Activated B cell treated with CpG ODN at 0.5 μM for 24 hours (primary cell): ENCODE results near the gene SNAPC4. TPM values are rescaled to one million over a fixed set of nuclear protein-coding genes. Genes with fewer than 3 reads are reported as not detected.

Experiments used
- ATAC-seq: fragments of 200-7000 bp; cut with Tn5 transposase; one replicate; pipeline ENCODE4 v1.10.0; 2021; ENCODE audit warnings: low read depth, mild to moderate bottlenecking, moderate library complexity
- CTCF ChIA-PET: fragments of 350-600 bp; sonication (Branson Sonifier 250); formaldehyde crosslinking; loops from one replicate; lab custom pipeline; 2021; ENCODE audit warnings: antibody characterized with exemption; lab: Charles Lee
- POLR2A ChIA-PET: fragments of 350-600 bp; sonication (Branson Sonifier 250); formaldehyde crosslinking; loops from one replicate; lab custom pipeline; 2021; ENCODE audit warnings: antibody characterized with exemption; lab: Charles Lee
- DNase-seq: peaks from one replicate; pipeline ENCODE4 v3.0.0; 2022
- H3K27ac Mint-ChIP-seq: one replicate; pipeline ENCODE4 v1.8.0; 2020; ENCODE audit warnings: mixed read lengths
- H3K27me3 Mint-ChIP-seq: one replicate; pipeline ENCODE4 v1.8.0; 2021; ENCODE audit warnings: mixed read lengths
- H3K36me3 Mint-ChIP-seq: one replicate; pipeline ENCODE4 v1.8.0; 2021; ENCODE audit warnings: low read depth, mixed read lengths
- H3K4me1 Mint-ChIP-seq: one replicate; pipeline ENCODE4 v1.8.0; 2021; ENCODE audit warnings: mixed read lengths
- H3K4me3 Mint-ChIP-seq: one replicate; pipeline ENCODE4 v1.8.0; 2020; ENCODE audit warnings: mild to moderate bottlenecking, mixed read lengths
- H3K9me3 Mint-ChIP-seq: one replicate; pipeline ENCODE4 v1.8.0; 2020; ENCODE audit warnings: mixed read lengths
- CTCF ChIP-seq: fragments of 200-600 bp; IDR thresholded peaks from one replicate; pipeline ENCODE4 v1.8.0; 2022; ENCODE audit warnings: antibody characterized with exemption, mild to moderate bottlenecking
- intact Hi-C: fragments of 100-400 bp; cut with micrococcal nuclease; formaldehyde crosslinking; loops from one replicate; pipeline ENCODE4 v1.15.1; 2024
- total RNA-seq: library from RNA; stranded (reverse); gene quantifications from 2 replicates; pipeline ENCODE4 v1.2.3, GENCODE V29; 2022

SNAPC4 gene
- total RNA-seq, 1 donor from 2014 or later = 22.2 TPM

- Mint-ChIP-seq H3K4me3 (no peak overlapping the region), H3K36me3 (peaks cover 43% of the 10 kb centered on the region), H3K9me3 (no peaks in the 10 kb centered on the region), H3K27me3 (no peaks in the 10 kb centered on the region), H3K4me1 (peaks cover 17% of the 10 kb centered on the region), H3K27ac (no peak overlapping the region)
- ATAC-seq (no peak), DNase-seq (no peak)
- ChIA-PET CTCF (no interaction called here), POLR2A (no interaction called here)
- TF ChIP-seq CTCF = no peak
- intact Hi-C loops = no loop called here
Observed at GRCh38 chr9:136432591-136432990, 32.6 kb upstream of the SNAPC4 start.

DNA sequence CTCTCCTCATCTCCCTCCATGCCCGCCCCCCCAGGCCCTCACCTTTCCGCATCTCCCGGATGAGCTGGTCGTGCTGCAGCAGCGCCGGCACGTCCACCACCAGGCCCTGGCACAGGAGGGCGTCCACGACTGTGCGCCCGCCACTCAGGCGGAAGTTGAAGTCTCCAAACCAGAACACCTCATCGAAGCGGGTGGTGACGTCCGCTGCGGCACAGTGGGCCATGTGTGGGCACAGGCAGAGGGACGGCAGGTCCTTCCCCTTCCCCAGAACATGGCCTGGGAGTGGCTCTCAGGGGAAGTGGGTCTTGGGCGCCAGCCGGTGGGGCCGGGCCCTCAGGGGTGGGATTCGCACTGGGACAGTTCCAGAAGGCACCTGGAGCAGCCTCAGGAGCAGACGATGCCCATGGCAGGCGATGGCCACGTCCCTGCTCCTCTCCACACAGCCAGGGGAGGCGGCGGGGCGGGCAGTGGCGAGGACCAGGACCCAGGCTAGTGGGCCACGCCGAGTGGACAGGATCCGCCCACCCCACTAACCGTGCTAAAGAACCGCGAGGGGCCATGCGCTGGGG, 31.9 kb upstream of the SNAPC4 start:
- peaks cover 44% of the 10 kb centered on the region for H3K36me3 Mint-ChIP-seq
- H3K27ac Mint-ChIP-seq = no peak overlapping the region
- DNase-seq = no peak
- TF ChIP-seq CTCF = no peak
- POLR2A ChIA-PET = no interaction called here
- intact Hi-C loops = no loop called here
- no peak overlapping the region for H3K4me3 Mint-ChIP-seq
- ATAC-seq = no peak
- H3K9me3 Mint-ChIP-seq = no peaks in the 10 kb centered on the region
- H3K27me3 Mint-ChIP-seq = no peaks in the 10 kb centered on the region
- H3K4me1 Mint-ChIP-seq = peaks cover 10% of the 10 kb centered on the region
- CTCF ChIA-PET = no interaction called here

GRCh38 chr9:136430588-136431234, 30.7 kb upstream of the SNAPC4 start:
- no peak for TF ChIP-seq CTCF
- no peaks in the 10 kb centered on the region for H3K27me3 Mint-ChIP-seq
- ATAC-seq (no peak), DNase-seq (no peak)
- ChIA-PET POLR2A (interaction anchor here (0.6 kb wide), 1 partner anchor 41 kb away, joined by 6 read pairs; no protein-coding TSS in a partner anchor), CTCF (no interaction called here)
- no peaks in the 10 kb centered on the region for H3K9me3 Mint-ChIP-seq
- H3K27ac Mint-ChIP-seq = no peak overlapping the region
- peaks cover 1% of the 10 kb centered on the region for H3K4me1 Mint-ChIP-seq
- peaks cover 38% of the 10 kb centered on the region for H3K36me3 Mint-ChIP-seq
- H3K4me3 Mint-ChIP-seq = no peak overlapping the region
- intact Hi-C loops = no loop called here

GRCh38 chr9:136429683-136430491, 29.9 kb upstream of the SNAPC4 start:
- no peak overlapping the region for H3K4me3 Mint-ChIP-seq
- no peaks in the 10 kb centered on the region for H3K4me1 Mint-ChIP-seq
- no peak for TF ChIP-seq CTCF
- ChIA-PET POLR2A (interaction anchor here (0.6 kb wide), 1 partner anchor 40 kb away, joined by 6 read pairs; no protein-coding TSS in a partner anchor), CTCF (interaction anchor here (0.7 kb wide), 1 partner anchor 43 kb away, joined by 3 read pairs; no protein-coding TSS in a partner anchor)
- DNase-seq (no peak), ATAC-seq (no peak)
- no peaks in the 10 kb centered on the region for H3K9me3 Mint-ChIP-seq
- H3K27ac Mint-ChIP-seq = no peak overlapping the region
- H3K36me3 Mint-ChIP-seq = peaks cover 42% of the 10 kb centered on the region
- intact Hi-C loops = no loop called here
- H3K27me3 Mint-ChIP-seq = no peaks in the 10 kb centered on the region
